B cell (primary cell): ENCODE results near the gene SKA1. TPM values are rescaled to one million over a fixed set of nuclear protein-coding genes. Genes with fewer than 3 reads are reported as not detected.

Experiments
- ATAC-seq: fragments of 200-7000 bp; cut with Tn5 transposase; one replicate; pipeline ENCODE4 v1.10.0; 2021; ENCODE audit warnings: low read depth, mild to moderate bottlenecking, moderate number of reproducible peaks, moderate library complexity
- CTCF ChIA-PET: fragments of 350-600 bp; sonication (Branson Sonifier 250); formaldehyde crosslinking; loops from one replicate; lab custom pipeline; 2021; ENCODE audit warnings: antibody characterized with exemption, inconsistent platforms; lab: Charles Lee
- POLR2A ChIA-PET: fragments of 350-600 bp; sonication (Branson Sonifier 250); formaldehyde crosslinking; loops from one replicate; lab custom pipeline; 2021; ENCODE audit warnings: antibody characterized with exemption; lab: Charles Lee
- DNase-seq: peaks from one replicate; pipeline ENCODE4 v3.0.0; 2013
- H2AFZ ChIP-seq: 2 replicates; pipeline ENCODE4 v1.6.1; 2012; ENCODE audit warnings: mild to moderate bottlenecking, low read depth, low read length; ENCODE audit not compliant: insufficient read depth, poor library complexity, severe bottlenecking
- H3K27ac ChIP-seq, 2 donors: 1 replicate in 1 of 2; 2 replicates in 1 of 2; pipeline ENCODE4 v1.5.1; 2012 to 2013; ENCODE audit warnings: low read length in 2 of 2, mild to moderate bottlenecking in 2 of 2, moderate library complexity in 1 of 2
- H3K27me3 ChIP-seq, 4 experiments: fragments of 200-600 bp in 1 of 4; sonication (generic) in 1 of 4; replicated peaks in 1 of 4; 1 replicate in 2 of 4; 2 replicates in 2 of 4; pipeline versions ENCODE4 v1.6.1 to v1.7.0; 2013 to 2016; ENCODE audit warnings: low read length in 3 of 4, mild to moderate bottlenecking in 2 of 4, mixed read lengths in 1 of 4, moderate library complexity in 1 of 4; ENCODE audit not compliant: insufficient read depth in 4 of 4, control insufficient read depth in 3 of 4; ENCODE audit errors: control extremely low read depth in 1 of 4
- H3K36me3 ChIP-seq, 2 experiments: replicated peaks in 1 of 2; 1 replicate in 1 of 2; 2 replicates in 1 of 2; pipeline versions ENCODE4 v1.6.1 to v1.7.1; 2013; ENCODE audit warnings: low read length in 1 of 2; ENCODE audit not compliant: insufficient read depth in 2 of 2, control insufficient read depth in 1 of 2; ENCODE audit errors: control extremely low read depth in 1 of 2, extremely low read depth in 1 of 2
- H3K4me1 ChIP-seq, 2 donors: fragments of 200-600 bp in 1 of 2; sonication (generic) in 1 of 2; 1 replicate in 1 of 2; 2 replicates in 1 of 2; pipeline versions ENCODE4 v1.5.1 to v1.6.1; 2013 to 2017; ENCODE audit warnings: low read length in 2 of 2; ENCODE audit not compliant: control insufficient read depth in 2 of 2, insufficient read depth in 2 of 2
- H3K4me2 ChIP-seq: replicated peaks from 2 replicates; pipeline ENCODE3; 2012; ENCODE audit warnings: mild to moderate bottlenecking, low read depth, low read length; ENCODE audit not compliant: poor library complexity, severe bottlenecking
- H3K4me3 ChIP-seq, 5 experiments: fragments of 200-600 bp in 1 of 5; sonication (generic) in 1 of 5; 1 replicate in 3 of 5; 2 replicates in 2 of 5; pipeline versions ENCODE4 v1.5.1 to v1.7.0; 2011 to 2016; ENCODE audit warnings: low read length in 4 of 5, mild to moderate bottlenecking in 4 of 5, low read depth in 2 of 5, control low read depth in 1 of 5, moderate library complexity in 1 of 5; ENCODE audit not compliant: insufficient read depth in 1 of 5; ENCODE audit errors: control extremely low read depth in 1 of 5, extremely low read depth in 1 of 5
- H3K79me2 ChIP-seq: fragments of 200-600 bp; sonication (generic); one replicate; pipeline ENCODE4 v1.6.0; 2016; ENCODE audit warnings: low read length; ENCODE audit not compliant: control insufficient read depth, insufficient read depth
- H3K9ac ChIP-seq: fragments of 200-600 bp; sonication (generic); 2 replicates; pipeline ENCODE4 v1.6.1; 2017; ENCODE audit warnings: mild to moderate bottlenecking, low read length, moderate library complexity
- H3K9me3 ChIP-seq, 3 donors: one replicate each; pipeline versions ENCODE4 v1.6.1 to v1.7.1; 2013; ENCODE audit warnings: low read length in 2 of 3; ENCODE audit not compliant: control insufficient read depth in 2 of 3, insufficient read depth in 1 of 3; ENCODE audit errors: control extremely low read depth in 1 of 3
- H4K20me1 ChIP-seq: 2 replicates; pipeline ENCODE4 v1.6.0; 2012; ENCODE audit warnings: mild to moderate bottlenecking, low read length; ENCODE audit not compliant: insufficient read depth, control insufficient read depth, poor library complexity, severe bottlenecking
- H3K27ac Mint-ChIP-seq: one replicate; pipeline ENCODE4 v1.8.0; 2021; ENCODE audit warnings: mixed read lengths
- H3K27me3 Mint-ChIP-seq: one replicate; pipeline ENCODE4 v1.8.0; 2021; ENCODE audit warnings: mixed read lengths
- H3K4me1 Mint-ChIP-seq: one replicate; pipeline ENCODE4 v1.8.0; 2021; ENCODE audit warnings: mixed read lengths
- H3K4me3 Mint-ChIP-seq: one replicate; pipeline ENCODE4 v1.8.0; 2021; ENCODE audit warnings: mixed read lengths
- H3K9me3 Mint-ChIP-seq: one replicate; pipeline ENCODE4 v1.8.0; 2022; ENCODE audit warnings: mixed read lengths; ENCODE audit not compliant: insufficient read depth
- CTCF ChIP-seq: fragments of 200-600 bp; IDR thresholded peaks from one replicate; pipeline ENCODE4 v1.8.0; 2022; ENCODE audit warnings: antibody characterized with exemption, mild to moderate bottlenecking
- EZH2 ChIP-seq: IDR thresholded peaks from 2 replicates; pipeline ENCODE4 v1.6.1; 2012; ENCODE audit warnings: borderline replicate concordance, low read depth, mild to moderate bottlenecking, moderate library complexity, low read length; ENCODE audit not compliant: insufficient read depth, poor library complexity, severe bottlenecking
- WGBS: methylation state at CpG from one replicate; pipeline ENCODE4 v1.1.5; 2013; ENCODE audit warnings: missing lambda C conversion rate; ENCODE audit not compliant: insufficient coverage; 5-methylcytosine and 5-hydroxymethylcytosine counted together
- intact Hi-C: fragments of 100-400 bp; cut with micrococcal nuclease; formaldehyde crosslinking; loops from one replicate; pipeline ENCODE4 v1.10.0; 2022
- polyA plus RNA-seq: library from polyadenylated mRNA; depleted of rRNA; stranded (reverse); fragments of >200 nt; gene quantifications from 2 replicates; pipeline ENCODE4 v1.2.3, GENCODE V29; 2012
- total RNA-seq, 2 donors: library from RNA; stranded (reverse); fragments of 120-200 nt in 1 of 2; gene quantifications; 1 replicate in 1 of 2; 2 replicates in 1 of 2; pipeline versions ENCODE4 v1.2.3 to v1.2.4, GENCODE V29; 2013 to 2022

Gene SKA1
- total and polyA plus RNA-seq, 2 donors (not counting 1 experiment from before 2014, with no cell fraction given), result 0.28 to 0.52 TPM

- CTCF ChIA-PET, result interaction anchor here (1.3 kb wide), 1 partner anchor 31 kb away, joined by 3 read pairs; no protein-coding TSS in a partner anchor
- Mint-ChIP-seq H3K27ac (no peak overlapping the region), H3K4me3 (no peak overlapping the region), H3K4me1 (peaks cover 3% of the 10 kb centered on the region), H3K27me3 (peaks cover 40% of the 10 kb centered on the region), H3K9me3 (no peaks in the 10 kb centered on the region)
- DNase-seq (no peak), ATAC-seq (no peak)
- POLR2A ChIA-PET, result no interaction called here
- Histone ChIP-seq H3K4me1 (no peaks in the 10 kb centered on the region), H3K4me2 (no peak overlapping the region), H3K4me3 (no peak overlapping the region), H3K36me3 (peaks cover 0 to 1% of the 10 kb centered on the region in 2 experiments), H3K9ac (no peak overlapping the region), H2AFZ (no peak overlapping the region), H3K79me2 (no peaks in the 10 kb centered on the region), H3K9me3 (peaks cover 0 to 3% (median 0%) of the 10 kb centered on the region in 3 donors), H4K20me1 (no peaks in the 10 kb centered on the region), H3K27ac (no peak overlapping the region), H3K27me3 (peaks cover 0 to 23% (median 0%) of the 10 kb centered on the region in 4 experiments)
- TF ChIP-seq CTCF, result no peak
- TF ChIP-seq EZH2, result no peak
- intact Hi-C loops, result no loop called here
- WGBS, result 36% methylated on average over 7 of the region's 10 CpGs
These were observed 23.3 kb downstream of the SKA1 start for GRCh38 chr18:50398099-50398498.

GRCh38 chr18:50398947-50399346 is 24.1 kb downstream of the SKA1 start:
- TF ChIP-seq EZH2, result no peak
- no peak for TF ChIP-seq CTCF
- H3K4me3 ChIP-seq, result no peak overlapping the region
- no peaks in the 10 kb centered on the region for H3K4me1 ChIP-seq
- Mint-ChIP-seq H3K27ac (no peak overlapping the region), H3K4me3 (no peak overlapping the region), H3K9me3 (no peaks in the 10 kb centered on the region), H3K4me1 (peaks cover 3% of the 10 kb centered on the region), H3K27me3 (peaks cover 46% of the 10 kb centered on the region)
- no peak for ATAC-seq
- no peak overlapping the region for H2AFZ ChIP-seq
- H3K9me3 ChIP-seq, result peaks cover 0 to 3% (median 0%) of the 10 kb centered on the region in 3 donors
- ChIA-PET POLR2A (no interaction called here), CTCF (interaction anchor here (1.3 kb wide), 1 partner anchor 30 kb away, joined by 3 read pairs; no protein-coding TSS in a partner anchor)
- no peaks in the 10 kb centered on the region for H3K36me3 ChIP-seq
- intact Hi-C loops, result no loop called here
- no peaks in the 10 kb centered on the region for H4K20me1 ChIP-seq
- no peak overlapping the region for H3K9ac ChIP-seq
- no peak overlapping the region for H3K4me2 ChIP-seq
- no peaks in the 10 kb centered on the region for H3K79me2 ChIP-seq
- H3K27ac ChIP-seq, result no peak overlapping the region
- no peak for DNase-seq
- WGBS, result 57% methylated on average over 1 of the region's 1 CpG
- H3K27me3 ChIP-seq, result peaks cover 0 to 30% (median 0%) of the 10 kb centered on the region in 4 experiments
